GOT3 (cell line): ENCODE data around the gene C6orf132.

Experiments used
- DNase-seq: peaks from one replicate; lab custom pipeline; 2025; ENCODE audit warnings: mixed read lengths; lab: John Stamatoyannopoulos, UW

C6orf132 gene

DNA sequence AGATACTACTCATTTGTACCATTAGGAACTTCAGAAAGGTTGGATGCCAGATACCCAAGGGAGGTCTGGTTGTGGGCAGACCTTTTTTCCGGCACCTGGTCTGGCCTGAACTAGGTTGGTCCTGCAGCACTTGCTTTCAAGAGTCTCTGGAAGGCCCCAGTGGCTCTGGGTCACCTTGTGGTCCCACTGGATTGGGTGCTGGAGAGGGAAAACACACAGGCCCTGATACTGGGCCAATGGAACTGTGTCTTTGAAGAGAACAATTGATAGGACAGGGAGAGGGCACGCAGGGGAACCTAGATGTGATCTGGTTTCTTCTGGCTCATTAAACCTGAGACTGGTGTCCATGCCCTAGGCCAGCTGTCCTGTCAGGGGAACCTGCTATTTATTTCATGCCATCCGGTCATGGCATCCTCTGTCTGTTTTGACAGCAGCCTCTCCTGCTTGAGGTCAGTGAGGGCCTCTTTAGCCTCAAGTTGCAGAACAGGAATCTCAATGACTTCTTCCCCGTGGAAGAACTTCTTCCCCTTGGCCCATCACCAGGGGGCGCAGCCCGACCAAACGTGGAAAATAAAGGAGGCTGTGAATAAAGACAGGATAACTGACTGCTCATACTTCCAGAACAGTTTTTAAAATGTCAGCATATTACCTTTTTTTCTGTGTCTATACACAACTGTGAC lies 67.1 kb downstream of the C6orf132 start:
- peak; percentile 44 for DNase-seq

DNA sequence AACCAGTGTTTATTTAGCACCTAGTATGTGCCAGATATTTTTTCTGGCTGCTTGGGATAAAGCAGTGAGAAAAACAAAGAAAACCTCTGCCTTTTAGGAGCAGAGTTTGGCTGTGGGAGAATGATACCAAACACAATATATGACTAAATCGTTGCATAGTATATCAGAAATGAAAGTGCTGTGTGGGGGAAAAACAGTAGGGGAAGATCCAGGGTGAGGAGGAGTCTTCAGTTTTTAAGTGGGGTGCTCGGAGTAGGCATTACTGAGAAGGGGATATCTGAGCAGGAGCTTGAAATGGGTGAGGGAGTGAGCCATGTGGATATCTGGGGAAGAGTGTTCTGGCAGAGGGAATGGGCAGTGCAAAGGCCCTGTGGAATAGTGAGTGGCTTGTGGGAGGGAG lies 69.1 kb downstream of the C6orf132 start:
- DNase-seq, result no peak

DNA sequence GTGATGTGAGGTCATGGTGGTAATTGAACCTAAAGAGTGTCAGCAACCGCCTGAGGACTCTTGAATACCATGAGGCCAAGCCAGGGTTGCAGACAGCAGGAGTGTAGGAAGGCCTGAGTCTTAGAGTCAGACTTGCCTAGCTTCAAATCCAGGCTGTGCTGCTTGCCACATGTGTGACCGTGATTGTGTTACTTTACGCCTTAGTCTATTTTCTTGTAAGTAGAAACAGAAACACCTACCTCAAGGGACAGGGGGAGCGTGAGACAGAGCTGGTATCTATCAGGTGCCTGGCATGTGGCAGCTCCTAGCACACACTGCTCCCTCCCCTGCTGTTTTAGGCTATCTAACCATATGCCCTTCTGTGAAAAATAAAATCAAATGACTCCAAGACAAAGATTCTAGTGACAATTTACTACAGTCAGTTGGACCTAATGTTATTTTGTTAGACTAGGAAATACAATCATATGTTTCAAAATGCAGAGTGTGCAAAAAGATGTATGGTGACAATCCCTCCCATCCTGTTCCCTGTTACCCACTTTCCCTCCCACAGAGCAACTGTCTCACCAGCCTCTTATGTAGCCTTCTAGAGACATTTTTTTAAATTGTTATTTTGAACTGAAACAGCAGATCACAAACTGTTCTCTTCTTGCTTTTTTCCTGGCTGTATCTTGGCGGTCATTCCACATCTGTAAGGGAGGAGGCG lies 70.4 kb downstream of the C6orf132 start:
- DNase-seq, result no peak

- DNase-seq, result no peak
Observed at GRCh38 chr6:42068872-42069522, 73.4 kb downstream of the C6orf132 start.

DNA sequence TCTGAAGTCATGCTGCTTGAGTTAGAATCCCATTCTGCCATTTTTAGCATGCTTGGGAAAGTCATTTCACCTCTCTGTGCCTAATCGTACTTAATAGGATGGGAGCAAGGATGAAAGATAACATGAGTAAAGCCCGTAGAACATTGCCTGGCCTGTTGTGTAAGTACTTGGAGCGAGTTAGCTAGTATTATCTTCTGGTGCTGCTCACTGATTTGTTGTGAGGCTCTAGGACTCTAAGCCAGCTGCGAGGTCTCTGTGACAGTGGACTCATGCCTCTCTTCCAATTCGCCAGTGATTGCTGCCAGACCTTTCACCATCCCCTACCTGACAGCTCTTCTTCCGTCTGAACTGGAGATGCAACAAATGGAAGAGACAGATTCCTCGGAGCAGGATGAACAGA lies 74.2 kb downstream of the C6orf132 start:
- DNase-seq, result no peak

DNA sequence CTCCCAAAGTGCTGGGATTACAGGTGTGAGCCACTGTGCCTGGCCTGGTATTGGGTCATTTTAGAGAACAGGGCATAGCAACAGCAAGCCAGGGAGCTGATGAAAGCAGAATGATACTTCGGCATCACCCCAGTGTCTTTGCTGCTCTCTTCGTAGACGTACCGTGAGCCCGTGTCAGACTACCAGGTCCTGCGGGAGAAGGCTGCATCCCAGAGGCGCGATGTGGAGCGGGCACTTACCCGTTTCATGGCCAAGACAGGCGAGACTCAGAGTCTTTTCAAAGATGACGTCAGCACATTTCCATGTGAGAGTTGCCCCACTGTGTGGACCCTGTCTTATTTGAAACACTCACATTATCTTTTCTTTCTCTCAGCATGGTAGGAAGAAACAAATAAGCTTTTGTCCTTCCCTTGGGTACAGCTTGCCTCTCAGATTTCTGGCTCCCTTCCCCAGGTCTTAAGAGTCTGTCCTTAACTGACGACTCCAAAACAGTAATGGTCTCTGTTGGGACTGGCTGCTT lies 76.2 kb downstream of the C6orf132 start:
- no peak for DNase-seq

DNA sequence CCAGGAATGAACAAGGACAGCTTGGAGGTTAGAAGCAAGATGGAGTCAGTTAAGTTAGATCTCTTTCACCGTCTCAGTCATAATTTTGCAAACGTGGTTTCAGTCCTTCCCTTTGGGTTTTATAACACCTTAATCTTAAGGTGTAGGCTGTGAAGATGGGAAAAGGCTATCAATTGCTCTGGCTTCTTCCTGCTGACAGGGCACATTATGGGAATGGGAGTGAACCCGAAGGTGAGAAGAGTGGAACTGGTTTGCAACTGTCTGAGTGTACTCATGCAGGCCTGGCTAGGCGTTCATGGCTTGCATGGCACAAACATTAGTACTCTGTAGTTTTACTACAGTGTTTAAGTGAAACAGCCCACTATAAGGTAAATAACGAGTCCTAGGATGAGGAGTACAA lies 82.7 kb downstream of the C6orf132 start:
- no peak for DNase-seq

GRCh38 chr6:42053601-42054000 lies 88.8 kb downstream of the C6orf132 start:
- no peak for DNase-seq

GRCh38 chr6:42051268-42051653 lies 91.2 kb downstream of the C6orf132 start:
- DNase-seq, result no peak
